Placental epithelial cell (primary cell): ENCODE measurements around the gene KHDC4. TPM values are rescaled to one million over a fixed set of nuclear protein-coding genes. Genes with fewer than 3 reads are reported as not detected.
A peak's percentile ranks its signal among the peaks of the same experiment; 100 is the strongest.

Experiments used
- small RNA-seq: library from RNA; depleted of rRNA; stranded (forward); fragments of <200 nt; gene quantifications from one replicate; pipeline ENCODE3, GENCODE V24; 2012
- total RNA-seq: library from RNA; depleted of rRNA; stranded (reverse); fragments of >200 nt; gene quantifications from 2 replicates; pipeline ENCODE4 v1.2.3, GENCODE V29; 2012

KHDC4 gene
- 25.9 and 27.1 TPM in 2 replicates for total RNA-seq

DNA sequence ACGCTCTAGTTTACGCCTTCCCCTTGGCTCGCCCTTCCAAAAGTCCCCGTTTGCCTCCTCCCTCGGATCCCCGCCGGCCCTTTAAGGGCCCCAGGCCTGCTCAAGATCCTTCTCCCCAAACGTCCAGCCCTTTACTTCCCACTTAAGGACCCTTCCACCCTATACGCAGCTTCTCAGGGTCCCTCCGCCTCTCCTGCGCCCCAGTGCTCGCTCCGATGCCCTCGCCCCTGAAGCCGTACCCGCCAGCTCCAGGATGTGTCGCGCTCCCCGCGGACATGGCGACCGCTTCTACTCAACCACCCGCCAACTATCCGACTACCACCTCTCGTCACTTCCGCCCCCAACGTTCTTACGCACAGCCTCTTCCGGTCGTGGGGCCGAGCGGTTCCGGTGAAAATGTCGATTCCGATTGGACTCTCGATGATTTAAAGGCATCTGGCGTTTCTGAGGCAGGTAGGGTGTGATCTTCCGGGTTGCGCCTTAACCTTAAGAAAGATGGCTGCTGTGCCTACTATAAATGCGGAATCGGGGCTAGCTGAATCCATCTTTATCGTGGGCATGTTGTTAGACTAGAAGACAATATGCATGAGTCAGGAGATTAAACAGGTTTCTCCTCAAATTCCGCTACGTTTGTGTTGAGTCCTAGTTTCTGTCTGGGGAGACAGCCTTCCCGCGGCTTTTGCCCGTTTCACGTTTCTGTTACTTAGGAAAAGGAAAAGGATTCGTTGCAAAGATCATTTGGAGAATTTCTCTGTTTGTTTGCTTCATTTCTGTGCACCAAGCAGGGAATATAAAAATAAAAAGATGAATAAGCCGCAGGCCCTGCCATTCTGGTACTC is at the start of gene KHDC4:
TSS of gene KHDC4 (minus strand) at position 317 of the 839 bp plus-strand sequence. CDS start at position 277, 40 bp downstream.

DNA sequence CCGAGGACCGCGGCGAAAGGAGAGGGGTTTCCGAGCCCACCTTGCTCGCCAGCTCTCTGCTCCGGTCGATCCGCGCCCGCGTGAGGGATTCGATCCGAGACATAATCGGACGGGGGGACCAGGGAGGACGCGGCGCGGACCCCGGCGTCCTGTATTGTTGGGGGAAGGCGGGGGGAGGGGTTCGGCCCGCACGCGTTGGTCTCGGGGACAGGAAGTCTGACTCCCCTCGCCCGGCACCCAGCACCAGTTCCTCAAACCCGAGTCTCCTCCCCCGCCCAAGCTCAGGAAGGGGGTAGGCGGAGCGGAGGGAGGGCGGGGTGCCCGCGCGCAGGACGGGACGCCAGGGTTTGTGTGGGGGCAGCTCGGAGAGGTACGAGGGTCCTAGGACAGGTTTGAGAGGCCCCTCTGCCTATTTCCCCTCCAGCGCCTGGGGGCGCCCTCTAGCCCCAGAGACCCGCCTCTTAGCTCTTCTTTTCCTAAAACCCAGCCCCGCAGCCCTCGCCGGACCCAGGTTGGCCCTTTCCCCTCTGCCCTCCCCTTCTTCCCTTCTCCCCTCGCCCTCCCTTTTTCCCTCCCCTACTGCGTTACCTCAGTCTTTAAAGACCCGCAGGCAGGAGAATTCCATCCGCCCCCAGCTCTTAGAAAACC is 44.2 kb upstream of the KHDC4 start, which contains the start of gene ARHGEF2:
TSS of gene ARHGEF2 (minus strand) at position 223 of the 648 bp plus-strand sequence. CDS start at position 103, 120 bp downstream.

GRCh38 chr1:155940993-155941844 is 7.0 kb upstream of the KHDC4 start, which contains the start of gene RXFP4:
TSS of gene RXFP4 (plus strand) at chr1:155941638. CDS start at chr1:155941710, 72 bp downstream.

GRCh38 chr1:155911156-155912055 is 22.8 kb downstream of the KHDC4 start, which contains the start of gene RIT1:
TSS of gene RIT1 (minus strand) at chr1:155911349. CDS start at chr1:155910761, 588 bp downstream.

Small RNAs within 50 kb of the gene (small RNA-seq; reads per million reads assigned to genes)
- gene MIR6738 (not detected), gene RF00015 (not detected), gene SCARNA4 (not detected), gene SNORA80E (127 reads per million, percentile 98 among the genes with 10 or more reads in this experiment)

Other genes starting within 250 kb of the KHDC4 start
- 50.0 and 62.0 TPM in 2 replicates for gene YY1AP1, start 245.6 kb downstream of the KHDC4 start, total RNA-seq
- gene DAP3, start 245.3 kb downstream of the KHDC4 start, total RNA-seq: 44.9 and 54.6 TPM in 2 replicates
- 27.5 and 40.4 TPM in 2 replicates for gene GON4L, start 77.2 kb downstream of the KHDC4 start, total RNA-seq
- gene SYT11, start 74.8 kb downstream of the KHDC4 start, total RNA-seq: 0.39 and 0.54 TPM in 2 replicates
- gene RIT1, start 23.1 kb downstream of the KHDC4 start, total RNA-seq: 32.6 and 34.5 TPM in 2 replicates
- not detected in 2 replicates for gene RXFP4, start 7.2 kb upstream of the KHDC4 start, total RNA-seq
- gene ARHGEF2, start 44.1 kb upstream of the KHDC4 start, total RNA-seq: 42.7 and 50.3 TPM in 2 replicates
- 373 and 566 TPM in 2 replicates for gene SSR2, start 86.5 kb upstream of the KHDC4 start, total RNA-seq
- gene UBQLN4, start 119.4 kb upstream of the KHDC4 start, total RNA-seq: 18.8 and 34.3 TPM in 2 replicates
- gene LAMTOR2, start 120.4 kb upstream of the KHDC4 start, total RNA-seq: 43.8 and 72.2 TPM in 2 replicates
- gene RAB25, start 126.7 kb upstream of the KHDC4 start, total RNA-seq: 62.4 and 69.0 TPM in 2 replicates
- 2.9 and 4.7 TPM in 2 replicates for gene MEX3A, start 148.1 kb upstream of the KHDC4 start, total RNA-seq
- gene LMNA, start 180.3 kb upstream of the KHDC4 start, total RNA-seq: 709 and 1,013 TPM in 2 replicates
- 7.9 and 12.6 TPM in 2 replicates for gene SEMA4A, start 219.2 kb upstream of the KHDC4 start, total RNA-seq